ENCODE measurements around the gene SSX1.
"Not testable (repeated sequence)": the region's sequence is repeated elsewhere in the genome, so short reads cannot be mapped to it uniquely, and the experiment has no call there.

Gene SSX1

GRCh38 chrX:48255062-48255796, at the start of gene SSX1:
Gene SSX1 (plus strand): TSS chrX:48255392. CDS start chrX:48257242, 1,850 bp downstream.
- not testable (repeated sequence) for DNase-seq (ENCODE audit: low read depth)

GRCh38 chrX:48214341-48214740, 40.9 kb upstream of the SSX1 start:
- not testable (repeated sequence) for DNase-seq (ENCODE audit: low read depth)

GRCh38 chrX:48224196-48224595, 31.0 kb upstream of the SSX1 start:
- DNase-seq (ENCODE audit: low read depth) = not testable (repeated sequence)

GRCh38 chrX:48252945-48253344, 2.2 kb upstream of the SSX1 start:
- DNase-seq (ENCODE audit: low read depth) = not testable (repeated sequence)

GRCh38 chrX:48274365-48274764, 19.2 kb downstream of the SSX1 start:
- not testable (repeated sequence) for DNase-seq (ENCODE audit: low read depth)

GRCh38 chrX:48278958-48279357, 23.8 kb downstream of the SSX1 start:
- no peak for DNase-seq (ENCODE audit: low read depth)

- not testable (repeated sequence) for DNase-seq (ENCODE audit: low read depth)
Measured at GRCh38 chrX:48280729-48281128, 25.5 kb downstream of the SSX1 start.

GRCh38 chrX:48306175-48306574, 51.0 kb downstream of the SSX1 start:
- DNase-seq (ENCODE audit: low read depth) = no peak

- not testable (repeated sequence) for DNase-seq (ENCODE audit: low read depth)
Measured at GRCh38 chrX:48313996-48314395, 58.8 kb downstream of the SSX1 start.

All from activated gamma-delta T cell treated with anti-CD3 and anti-CD28 coated beads, Interleukin-2, amount 50 U/mL, for 16 hours (primary cell).